Neural cell (in vitro differentiated cells): Measurements from ENCODE around the gene RNU7-1.

Source experiments
- EP300 ChIP-seq: fragments of 450-650 bp; conservative IDR thresholded peaks from 2 replicates; pipeline ENCODE4 v1.6.1; 2014; ENCODE audit warnings: antibody characterized with exemption, mild to moderate bottlenecking, moderate library complexity; ENCODE audit not compliant: poor library complexity, severe bottlenecking
- EZH2 ChIP-seq: fragments of 200-600, 300-800 bp; shearing (Covaris generic), sonication (generic); IDR thresholded peaks from 2 replicates; pipeline ENCODE4 v1.6.1; 2014; ENCODE audit warnings: antibody characterized with exemption, low read length, borderline replicate concordance, mild to moderate bottlenecking; ENCODE audit not compliant: insufficient read depth, poor library complexity, severe bottlenecking
- POLR2AphosphoS5 ChIP-seq: IDR thresholded peaks from 2 replicates; pipeline ENCODE4 v1.6.1; 2012
- RAD21 ChIP-seq: fragments of 450-650 bp; conservative IDR thresholded peaks from 2 replicates; pipeline ENCODE4 v1.6.1; 2014; ENCODE audit warnings: antibody characterized with exemption, mild to moderate bottlenecking, moderate library complexity
- TAF1 ChIP-seq: IDR thresholded peaks from 2 replicates; pipeline ENCODE4 v1.6.1; 2012; ENCODE audit warnings: low read depth
- TF ChIP-seq, protein P1 (sequence below): fragments of 450-650 bp; IDR thresholded peaks from 2 replicates; pipeline ENCODE4 v1.5.1; 2014; ENCODE audit warnings: antibody characterized with exemption, mild to moderate bottlenecking, moderate library complexity; ENCODE audit not compliant: poor library complexity, severe bottlenecking
- TF ChIP-seq, protein P2 (sequence below): IDR thresholded peaks from 2 replicates; pipeline ENCODE4 v1.6.1; 2012; ENCODE audit warnings: borderline replicate concordance

DNA sequence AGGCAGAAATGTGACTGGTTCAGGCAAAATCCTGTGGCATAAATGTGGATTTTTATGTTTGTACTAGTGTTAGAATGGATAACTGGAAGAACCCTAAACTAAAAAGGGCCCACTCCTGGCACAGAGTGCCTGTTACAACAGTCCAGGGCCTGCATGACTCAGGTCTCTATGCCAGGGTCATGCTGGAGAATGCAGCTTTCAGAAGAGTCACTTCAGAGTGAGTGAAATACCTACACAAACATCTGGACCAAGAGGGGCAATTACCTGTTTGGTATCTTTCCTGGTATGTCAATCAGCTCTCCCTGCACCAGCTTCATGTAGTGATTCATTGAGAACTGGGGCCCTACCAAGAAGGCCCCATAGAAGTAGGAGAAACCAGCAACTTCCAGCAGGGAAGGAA is 37.1 kb downstream of the RNU7-1 start:
- TF ChIP-seq, protein P1, sequence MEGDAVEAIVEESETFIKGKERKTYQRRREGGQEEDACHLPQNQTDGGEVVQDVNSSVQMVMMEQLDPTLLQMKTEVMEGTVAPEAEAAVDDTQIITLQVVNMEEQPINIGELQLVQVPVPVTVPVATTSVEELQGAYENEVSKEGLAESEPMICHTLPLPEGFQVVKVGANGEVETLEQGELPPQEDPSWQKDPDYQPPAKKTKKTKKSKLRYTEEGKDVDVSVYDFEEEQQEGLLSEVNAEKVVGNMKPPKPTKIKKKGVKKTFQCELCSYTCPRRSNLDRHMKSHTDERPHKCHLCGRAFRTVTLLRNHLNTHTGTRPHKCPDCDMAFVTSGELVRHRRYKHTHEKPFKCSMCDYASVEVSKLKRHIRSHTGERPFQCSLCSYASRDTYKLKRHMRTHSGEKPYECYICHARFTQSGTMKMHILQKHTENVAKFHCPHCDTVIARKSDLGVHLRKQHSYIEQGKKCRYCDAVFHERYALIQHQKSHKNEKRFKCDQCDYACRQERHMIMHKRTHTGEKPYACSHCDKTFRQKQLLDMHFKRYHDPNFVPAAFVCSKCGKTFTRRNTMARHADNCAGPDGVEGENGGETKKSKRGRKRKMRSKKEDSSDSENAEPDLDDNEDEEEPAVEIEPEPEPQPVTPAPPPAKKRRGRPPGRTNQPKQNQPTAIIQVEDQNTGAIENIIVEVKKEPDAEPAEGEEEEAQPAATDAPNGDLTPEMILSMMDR, result no peak
- TF ChIP-seq EZH2, result no peak
- no peak for TF ChIP-seq POLR2AphosphoS5
- no peak for TF ChIP-seq RAD21
- TF ChIP-seq TAF1, result no peak
- TF ChIP-seq, protein P2, sequence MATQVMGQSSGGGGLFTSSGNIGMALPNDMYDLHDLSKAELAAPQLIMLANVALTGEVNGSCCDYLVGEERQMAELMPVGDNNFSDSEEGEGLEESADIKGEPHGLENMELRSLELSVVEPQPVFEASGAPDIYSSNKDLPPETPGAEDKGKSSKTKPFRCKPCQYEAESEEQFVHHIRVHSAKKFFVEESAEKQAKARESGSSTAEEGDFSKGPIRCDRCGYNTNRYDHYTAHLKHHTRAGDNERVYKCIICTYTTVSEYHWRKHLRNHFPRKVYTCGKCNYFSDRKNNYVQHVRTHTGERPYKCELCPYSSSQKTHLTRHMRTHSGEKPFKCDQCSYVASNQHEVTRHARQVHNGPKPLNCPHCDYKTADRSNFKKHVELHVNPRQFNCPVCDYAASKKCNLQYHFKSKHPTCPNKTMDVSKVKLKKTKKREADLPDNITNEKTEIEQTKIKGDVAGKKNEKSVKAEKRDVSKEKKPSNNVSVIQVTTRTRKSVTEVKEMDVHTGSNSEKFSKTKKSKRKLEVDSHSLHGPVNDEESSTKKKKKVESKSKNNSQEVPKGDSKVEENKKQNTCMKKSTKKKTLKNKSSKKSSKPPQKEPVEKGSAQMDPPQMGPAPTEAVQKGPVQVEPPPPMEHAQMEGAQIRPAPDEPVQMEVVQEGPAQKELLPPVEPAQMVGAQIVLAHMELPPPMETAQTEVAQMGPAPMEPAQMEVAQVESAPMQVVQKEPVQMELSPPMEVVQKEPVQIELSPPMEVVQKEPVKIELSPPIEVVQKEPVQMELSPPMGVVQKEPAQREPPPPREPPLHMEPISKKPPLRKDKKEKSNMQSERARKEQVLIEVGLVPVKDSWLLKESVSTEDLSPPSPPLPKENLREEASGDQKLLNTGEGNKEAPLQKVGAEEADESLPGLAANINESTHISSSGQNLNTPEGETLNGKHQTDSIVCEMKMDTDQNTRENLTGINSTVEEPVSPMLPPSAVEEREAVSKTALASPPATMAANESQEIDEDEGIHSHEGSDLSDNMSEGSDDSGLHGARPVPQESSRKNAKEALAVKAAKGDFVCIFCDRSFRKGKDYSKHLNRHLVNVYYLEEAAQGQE, result no peak
- no peak for TF ChIP-seq EP300
